NAMALWA (cell line): ENCODE results near the gene ANAPC13.

Experiments
- DNase-seq: peaks from one replicate; pipeline ENCODE4 v3.0.0-alpha.2; 2015; ENCODE audit warnings: low spot score

The ANAPC13 gene

DNA sequence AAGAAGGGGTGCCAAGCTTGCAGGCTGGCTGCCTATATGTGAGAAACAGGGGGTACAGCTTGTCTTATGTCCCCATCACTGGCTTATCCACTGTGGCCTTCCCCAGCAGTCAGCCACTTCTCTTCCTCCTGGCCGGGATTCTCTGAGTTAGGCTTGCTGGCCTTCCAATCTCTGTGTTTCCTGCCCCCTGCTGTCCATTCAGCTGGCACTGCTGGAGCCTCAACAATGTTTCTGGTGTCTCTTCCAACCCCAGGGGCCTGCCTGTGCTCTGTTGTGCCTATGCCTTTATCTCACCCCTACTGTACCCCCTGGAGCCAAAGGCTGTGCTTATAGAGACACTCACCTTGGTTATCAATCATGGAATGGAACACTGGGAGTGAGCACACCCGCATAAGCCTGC, 36.5 kb downstream of the ANAPC13 start:
- DNase-seq: no peak

DNA sequence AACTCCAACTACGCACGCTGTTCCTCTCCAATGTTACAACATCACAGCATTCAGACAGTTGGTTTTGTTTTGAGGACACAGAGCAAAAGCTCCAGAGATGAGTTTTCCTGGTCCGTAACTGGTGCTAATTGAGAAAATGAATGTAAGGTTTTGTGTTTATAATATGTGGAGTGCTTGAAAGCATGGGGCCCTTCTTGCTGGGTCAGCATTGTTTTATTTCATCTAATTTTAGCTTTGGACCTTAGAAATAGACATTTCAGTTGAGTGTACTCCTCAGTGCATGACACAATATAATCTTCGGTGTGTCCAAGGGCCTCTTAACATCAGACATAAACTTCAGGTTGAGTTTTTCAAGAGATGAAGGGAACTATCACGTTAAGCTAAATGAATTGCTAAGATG, 37.1 kb downstream of the ANAPC13 start:
- DNase-seq: no peak

DNA sequence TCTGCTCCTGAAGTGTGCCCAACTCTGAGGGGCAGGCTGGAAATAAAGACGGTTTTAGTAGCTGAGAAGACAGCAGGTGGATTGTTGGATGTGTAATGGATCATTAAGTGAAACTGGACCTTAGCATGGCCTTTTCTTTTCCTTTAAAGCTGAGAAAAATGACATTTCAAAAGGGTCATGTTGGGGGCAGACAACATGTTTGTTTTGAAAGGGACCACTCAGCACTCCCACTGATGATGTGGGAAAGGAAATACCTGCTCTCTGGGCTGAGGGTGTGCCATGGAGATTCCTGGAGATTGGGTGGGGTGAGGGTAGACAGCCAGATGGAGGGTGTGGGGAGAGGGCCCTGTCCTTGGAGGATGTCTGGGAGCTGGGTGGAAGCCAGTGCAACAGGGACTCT, 38.4 kb downstream of the ANAPC13 start:
- no peak for DNase-seq

- DNase-seq: no peak
These were observed 39.0 kb downstream of the ANAPC13 start for GRCh38 chr3:134446800-134447199.

- DNase-seq: no peak
These were observed 40.1 kb downstream of the ANAPC13 start for GRCh38 chr3:134445636-134446035.

DNA sequence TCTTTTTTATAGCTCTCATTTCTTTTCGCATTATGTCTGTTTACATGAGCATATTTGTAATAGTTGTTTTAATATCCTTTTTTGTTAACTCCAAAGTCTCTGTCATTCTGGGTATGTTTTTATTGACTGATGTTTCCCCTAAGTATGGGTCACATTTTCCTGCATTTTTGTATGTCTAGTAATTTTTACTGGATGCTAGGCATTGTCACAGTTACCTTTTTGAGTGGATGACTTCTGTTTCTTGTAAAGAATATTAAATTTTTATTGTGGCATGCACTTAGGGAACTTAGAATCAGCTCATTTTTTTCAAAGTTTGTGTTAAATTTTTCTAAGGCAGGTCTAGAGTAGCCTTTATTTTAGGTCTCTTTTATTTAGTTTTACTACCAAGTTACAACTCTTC, 40.7 kb downstream of the ANAPC13 start:
- no peak for DNase-seq

GRCh38 chr3:134441821-134442220, 44.0 kb downstream of the ANAPC13 start:
- no peak for DNase-seq

GRCh38 chr3:134441321-134441720, 44.5 kb downstream of the ANAPC13 start:
- no peak for DNase-seq

GRCh38 chr3:134437211-134437752, 48.5 kb downstream of the ANAPC13 start:
- no peak for DNase-seq

DNA sequence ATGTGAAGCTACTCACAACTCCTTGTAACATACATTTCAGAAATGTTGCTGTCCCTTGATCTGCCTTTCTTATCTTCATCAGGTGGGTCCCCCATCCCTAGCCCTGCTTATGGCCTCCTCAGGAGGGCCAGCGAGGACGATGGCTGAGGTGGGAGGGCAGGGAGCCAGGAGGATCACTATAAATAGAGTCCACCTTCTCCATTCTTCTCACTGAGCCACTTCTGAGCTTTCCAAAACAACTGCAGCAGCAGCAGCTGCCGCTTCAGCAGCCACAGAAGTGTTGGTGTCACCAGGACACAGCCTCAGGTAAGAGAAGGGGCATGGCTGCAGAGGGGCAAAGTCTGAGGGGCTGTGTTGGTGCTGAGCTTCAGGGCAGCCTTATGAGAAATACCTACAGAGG, 53.5 kb downstream of the ANAPC13 start:
- DNase-seq: no peak

DNA sequence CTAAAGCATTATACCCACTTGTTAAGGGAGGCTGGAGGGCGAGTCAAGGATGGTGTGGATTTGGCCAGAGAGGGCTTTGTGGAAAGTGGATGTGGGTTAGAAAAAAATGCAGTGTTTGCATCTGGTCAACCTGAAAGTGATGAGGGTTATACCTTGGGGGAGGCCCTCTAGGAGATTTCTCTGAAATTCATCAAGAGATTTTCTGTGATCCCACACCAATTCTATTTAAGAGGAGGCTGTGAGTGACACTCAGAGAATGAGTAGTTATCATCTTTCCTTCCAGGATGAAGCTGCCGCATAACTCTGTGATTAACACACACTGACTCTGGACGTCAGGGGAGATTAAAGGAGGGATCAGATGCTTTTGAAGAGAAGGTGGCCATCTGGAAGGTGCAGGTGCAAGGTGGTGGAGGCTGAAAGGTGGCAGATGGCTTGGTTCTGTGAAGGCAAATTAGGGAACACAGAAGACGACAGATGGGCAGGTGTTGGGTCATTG, 54.8 kb downstream of the ANAPC13 start:
- DNase-seq: peak; percentile 23

DNA sequence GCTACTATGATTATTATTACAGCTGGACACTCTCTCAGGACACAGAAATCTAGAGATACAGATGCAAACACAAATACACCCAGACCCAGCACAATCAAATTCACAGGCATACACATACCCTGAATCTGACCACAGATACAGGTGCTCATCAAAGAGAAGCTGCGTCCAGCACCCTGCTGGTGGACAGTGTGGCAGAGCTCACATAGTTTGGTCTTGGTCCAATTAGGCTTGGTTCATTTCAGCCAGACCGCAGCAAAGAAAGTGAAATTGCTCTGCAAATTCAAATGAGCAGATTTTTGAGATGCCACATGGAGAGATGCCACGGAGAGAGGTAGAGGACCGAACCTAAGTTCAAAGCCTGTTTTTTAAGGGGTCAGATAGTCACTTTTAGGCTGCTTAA, 55.6 kb downstream of the ANAPC13 start:
- no peak for DNase-seq

- no peak for DNase-seq
These were observed 57.4 kb downstream of the ANAPC13 start for GRCh38 chr3:134428401-134428800.
